Upper lobe of left lung (tissue), 6 donors: ENCODE results near the gene SARNP. TPM values are rescaled to one million over a fixed set of nuclear protein-coding genes. Genes with fewer than 3 reads are reported as not detected.

ENCODE experiments used
- ATAC-seq, 2 donors: fragments of 200-7000 bp; cut with Tn5 transposase; one replicate each; pipeline ENCODE4 v1.9.1; 2022; ENCODE audit warnings: mild to moderate bottlenecking in 2 of 2, moderate library complexity in 2 of 2; ENCODE audit not compliant: low FRiP score in 2 of 2
- DNase-seq, 2 donors: peaks; one replicate each; pipeline ENCODE4 v3.0.0-alpha.2; 2019 to 2020
- H3K27ac ChIP-seq, 4 donors: fragments of 200-600 bp; sonication (generic); one replicate each; pipeline ENCODE4 v1.5.1; 2016 to 2019
- H3K27me3 ChIP-seq, 4 donors: fragments of 200-600 bp; sonication (generic); one replicate each; pipeline ENCODE4 v1.5.1; 2017 to 2019
- H3K36me3 ChIP-seq, 4 donors: fragments of 200-600 bp; sonication (generic); one replicate each; pipeline ENCODE4 v1.5.1; 2016 to 2019
- H3K4me1 ChIP-seq, 4 donors: fragments of 200-600 bp; sonication (generic); one replicate each; pipeline ENCODE4 v1.5.1; 2018 to 2019
- H3K4me3 ChIP-seq, 4 donors: fragments of 200-600 bp; sonication (generic); one replicate each; pipeline ENCODE4 v1.5.1; 2017 to 2019; ENCODE audit warnings: mild to moderate bottlenecking in 2 of 4, moderate library complexity in 1 of 4
- H3K9me3 ChIP-seq, 4 donors: fragments of 200-600 bp; sonication (generic); one replicate each; pipeline ENCODE4 v1.5.1; 2018 to 2019
- CTCF ChIP-seq, 6 experiments: fragments of 450-650 bp in 4 of 6; fragments of 200-600 bp in 2 of 6; sonication (generic) in 2 of 6; IDR thresholded peaks; one replicate each; pipeline ENCODE4 v1.5.1; 2016 to 2019; ENCODE audit warnings: antibody characterized with exemption in 6 of 6
- EP300 ChIP-seq, 4 donors: sonication (generic); formaldehyde crosslinking; IDR thresholded peaks; one replicate each; pipeline ENCODE4 v1.5.1; 2017; ENCODE audit warnings: antibody characterized with exemption in 4 of 4, control low read depth in 2 of 4
- POLR2A ChIP-seq, 4 donors: fragments of 450-650 bp; IDR thresholded peaks; one replicate each; pipeline ENCODE4 v1.5.1; 2016 to 2017; ENCODE audit warnings: antibody characterized with exemption in 4 of 4, mild to moderate bottlenecking in 2 of 4
- POLR2AphosphoS5 ChIP-seq, 2 donors: sonication (generic); formaldehyde crosslinking; IDR thresholded peaks; one replicate each; pipeline ENCODE4 v1.5.1; 2017; ENCODE audit warnings: antibody characterized with exemption in 2 of 2
- WGBS, 2 donors: methylation state at CpG; one replicate each; pipeline ENCODE4 v1.1.5; 2017 to 2018; 5-methylcytosine and 5-hydroxymethylcytosine counted together
- total RNA-seq, 6 donors: library from RNA; depleted of rRNA in 4 of 6; stranded (reverse); fragments of >200 nt in 4 of 6; gene quantifications; one replicate each; pipeline versions ENCODE4 v1.1.0 to v1.2.1, GENCODE V29; 2016 to 2021
- donor health status: DM: no; HTN: no; CAD: no; lungs with moderate emphysema.
- donor health status: DM: no; HTN: yes; CAD: no; lungs with severe emphysema.

The SARNP gene
- total RNA-seq, 6 donors from 2014 or later: 39.1 to 69.3 (median 54.9) TPM

- H3K36me3 ChIP-seq: peaks cover 19 to 35% (median 29%) of the 10 kb centered on the region in 4 donors
- H3K9me3 ChIP-seq: no peaks in the 10 kb centered on the region
- H3K4me3 ChIP-seq: no peak overlapping the region
- peaks cover 33 to 52% (median 42%) of the 10 kb centered on the region in 4 donors for H3K4me1 ChIP-seq
- no peak for DNase-seq
- TF ChIP-seq EP300 (IDR thresholded peaks at IDR 0.05) (no peak), POLR2A (IDR thresholded peaks at IDR 0.05) (no peak), CTCF (IDR thresholded peaks at IDR 0.05) (no peak), POLR2AphosphoS5 (IDR thresholded peaks at IDR 0.05) (no peak)
- 77 to 88% methylated on average over 5 of the region's 5 CpGs for WGBS, 2 donors
- H3K27ac ChIP-seq: peak overlapping the region in 1 of 4 donors; percentile 10
- no peak for ATAC-seq
- no peaks in the 10 kb centered on the region for H3K27me3 ChIP-seq
Observed at GRCh38 chr12:55824726-55825125, 7.2 kb upstream of the SARNP start.

- no peaks in the 10 kb centered on the region for H3K9me3 ChIP-seq
- ATAC-seq: no peak
- peak overlapping the region in 1 of 4 donors; percentile 12 for H3K27ac ChIP-seq
- H3K4me3 ChIP-seq: no peak overlapping the region
- H3K4me1 ChIP-seq: peaks cover 35 to 51% (median 44%) of the 10 kb centered on the region in 4 donors
- WGBS, 2 donors: 74 to 85% methylated on average over 4 of the region's 4 CpGs
- no peaks in the 10 kb centered on the region for H3K27me3 ChIP-seq
- TF ChIP-seq POLR2A (IDR thresholded peaks at IDR 0.05): no peak
- TF ChIP-seq POLR2AphosphoS5 (IDR thresholded peaks at IDR 0.05): no peak
- TF ChIP-seq EP300 (IDR thresholded peaks at IDR 0.05): no peak
- no peak for TF ChIP-seq CTCF (IDR thresholded peaks at IDR 0.05)
- H3K36me3 ChIP-seq: peaks cover 19 to 42% (median 31%) of the 10 kb centered on the region in 4 donors
- DNase-seq: no peak
Observed at GRCh38 chr12:55823419-55823818, 5.9 kb upstream of the SARNP start.

DNA sequence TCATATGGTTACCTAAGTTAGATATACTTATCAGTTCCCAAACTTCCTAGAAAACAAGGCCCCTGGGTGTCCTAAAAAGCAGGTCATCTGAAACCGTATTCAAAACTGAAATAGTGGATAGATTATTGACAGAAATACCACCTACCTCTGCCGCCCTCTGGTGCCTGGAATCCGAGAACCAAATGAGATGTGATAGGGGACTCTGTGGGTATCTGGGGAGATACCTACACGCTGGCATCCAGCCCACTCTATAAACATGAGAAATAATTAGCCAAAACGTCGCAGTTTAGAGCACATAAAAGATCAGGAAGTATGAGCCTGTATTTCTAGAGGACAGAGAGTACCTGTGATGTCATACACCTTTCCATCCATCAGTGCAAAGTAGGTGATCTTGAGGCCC, 4.7 kb upstream of the SARNP start:
- TF ChIP-seq POLR2A (IDR thresholded peaks at IDR 0.05): no peak
- no peak for TF ChIP-seq CTCF (IDR thresholded peaks at IDR 0.05)
- no peak for TF ChIP-seq POLR2AphosphoS5 (IDR thresholded peaks at IDR 0.05)
- no peak for TF ChIP-seq EP300 (IDR thresholded peaks at IDR 0.05)

GRCh38 chr12:55820679-55821078, 3.2 kb upstream of the SARNP start:
- WGBS, 2 donors: 97% methylated on average over 1 of the region's 1 CpG
- no peak overlapping the region for H3K4me3 ChIP-seq
- no peaks in the 10 kb centered on the region for H3K27me3 ChIP-seq
- TF ChIP-seq POLR2AphosphoS5 (IDR thresholded peaks at IDR 0.05) (no peak), EP300 (IDR thresholded peaks at IDR 0.05) (no peak), CTCF (IDR thresholded peaks at IDR 0.05) (no peak), POLR2A (IDR thresholded peaks at IDR 0.05) (no peak)
- DNase-seq: no peak
- H3K36me3 ChIP-seq: peaks cover 19 to 42% (median 31%) of the 10 kb centered on the region in 4 donors
- ATAC-seq: no peak
- H3K27ac ChIP-seq: no peak overlapping the region
- H3K4me1 ChIP-seq: peaks cover 18 to 38% (median 29%) of the 10 kb centered on the region in 4 donors
- H3K9me3 ChIP-seq: no peaks in the 10 kb centered on the region

More for the DNA sequence above, 4.7 kb upstream of the SARNP start:
- Histone ChIP-seq H3K27me3 (no peaks in the 10 kb centered on the region), H3K4me1 (peaks cover 24 to 41% (median 34%) of the 10 kb centered on the region in 4 donors), H3K9me3 (no peaks in the 10 kb centered on the region), H3K4me3 (no peak overlapping the region), H3K36me3 (peaks cover 19 to 42% (median 31%) of the 10 kb centered on the region in 4 donors), H3K27ac (no peak overlapping the region)
- ATAC-seq: no peak
- 48% methylated on average over 6 of the region's 6 CpGs for WGBS, 2 donors
- no peak for DNase-seq

DNA sequence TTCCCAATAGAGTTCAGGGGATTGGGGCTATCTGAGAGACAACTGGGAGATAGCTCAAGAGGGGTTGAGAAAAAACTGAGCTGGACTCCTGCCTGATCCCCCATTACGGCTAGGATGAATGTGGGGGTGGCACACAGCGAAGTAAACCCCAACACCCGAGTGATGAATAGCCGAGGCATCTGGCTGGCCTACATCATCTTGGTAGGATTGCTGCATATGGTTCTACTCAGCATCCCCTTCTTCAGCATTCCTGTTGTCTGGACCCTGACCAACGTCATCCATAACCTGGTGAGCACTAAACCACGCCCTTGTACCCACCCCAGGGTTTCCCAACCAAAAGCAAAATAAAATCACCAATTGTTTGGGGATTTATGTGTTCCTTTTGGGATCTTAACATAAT, 1.4 kb upstream of the SARNP start:
- Histone ChIP-seq H3K27ac (peak overlapping the region; percentile 9 to 89 (median 84)), H3K27me3 (no peaks in the 10 kb centered on the region), H3K9me3 (no peaks in the 10 kb centered on the region), H3K4me1 (peaks cover 27 to 42% (median 35%) of the 10 kb centered on the region in 4 donors), H3K36me3 (peaks cover 19 to 54% (median 34%) of the 10 kb centered on the region in 4 donors), H3K4me3 (peak overlapping the region in 3 of 4 donors; percentile 63 to 83 (median 76))
- ATAC-seq: no peak
- DNase-seq: no peak
- WGBS, 2 donors: 63 to 79% methylated on average over 6 of the region's 6 CpGs
- no peak for TF ChIP-seq POLR2A (IDR thresholded peaks at IDR 0.05)
- TF ChIP-seq CTCF (IDR thresholded peaks at IDR 0.05): no peak
